C4-2B (cell line): ENCODE measurements around the gene PTK6.

Experiments
- H3K27ac ChIP-seq: fragments of 450-650 bp; 2 replicates; pipeline ENCODE4 v1.5.1; 2017
- CTCF ChIP-seq: fragments of 450-650 bp; conservative IDR thresholded peaks from 2 replicates; pipeline ENCODE4 v1.5.1; 2017; ENCODE audit warnings: mild to moderate bottlenecking
- ZFX ChIP-seq: fragments of 450-650 bp; IDR thresholded peaks from 2 replicates; pipeline ENCODE4 v1.6.1; 2017

Gene PTK6

GRCh38 chr20:63513207-63513606, 24.0 kb downstream of the PTK6 start:
- no peak overlapping the region for H3K27ac ChIP-seq
- TF ChIP-seq ZFX: no peak
- no peak for TF ChIP-seq CTCF

- no peak overlapping the region for H3K27ac ChIP-seq
- TF ChIP-seq CTCF (no peak), ZFX (no peak)
Measured at GRCh38 chr20:63509088-63509564, 28.1 kb downstream of the PTK6 start.

GRCh38 chr20:63508072-63508768, 29.0 kb downstream of the PTK6 start:
- H3K27ac ChIP-seq: no peak overlapping the region
- TF ChIP-seq ZFX: no peak
- no peak for TF ChIP-seq CTCF

GRCh38 chr20:63507083-63507743, 30.0 kb downstream of the PTK6 start:
- TF ChIP-seq CTCF: no peak
- TF ChIP-seq ZFX: no peak
- H3K27ac ChIP-seq: no peak overlapping the region

- no peak overlapping the region for H3K27ac ChIP-seq
- TF ChIP-seq ZFX (no peak), CTCF (no peak)
Measured at GRCh38 chr20:63505723-63506122, 31.5 kb downstream of the PTK6 start.

- TF ChIP-seq ZFX (no peak), CTCF (no peak)
- no peak overlapping the region for H3K27ac ChIP-seq
Measured at GRCh38 chr20:63505281-63505680, 31.9 kb downstream of the PTK6 start.

GRCh38 chr20:63504642-63505041, 32.5 kb downstream of the PTK6 start:
- TF ChIP-seq ZFX: no peak
- TF ChIP-seq CTCF: no peak
- H3K27ac ChIP-seq: no peak overlapping the region
